ENCODE results near the gene PPAT.

The PPAT gene

GRCh38 chr4:56410247-56411062 lies 25.0 kb downstream of the PPAT start:
- no peak for DNase-seq (ENCODE audit: low read depth in 1 of 2, low spot score in 1 of 2)
- H3K27ac ChIP-seq (replicated peaks): no peak overlapping the region

GRCh38 chr4:56409511-56410090 lies 25.8 kb downstream of the PPAT start:
- Histone ChIP-seq H3K4me3 (replicated peaks; ENCODE audit: insufficient read depth, low read length) (no peak overlapping the region), H3K27me3 (ENCODE audit: insufficient read depth, poor library complexity, severe bottlenecking) (no peaks in the 10 kb centered on the region), H3K27ac (replicated peaks) (no peak overlapping the region)
- no peak for DNase-seq (ENCODE audit: low read depth in 1 of 2, low spot score in 1 of 2)
- TF ChIP-seq CTCF (IDR thresholded peaks at IDR 0.05; ENCODE audit: insufficient read depth, low read length) (no peak), REST (IDR thresholded peaks at IDR 0.05; ENCODE audit: insufficient replicate concordance, low read depth) (no peak), GABPA (IDR thresholded peaks at IDR 0.05; ENCODE audit: low read depth) (no peak), SPI1 (IDR thresholded peaks at IDR 0.05; ENCODE audit: borderline replicate concordance, low read depth) (no peak), POLR2AphosphoS5 (IDR thresholded peaks at IDR 0.05; ENCODE audit: low read depth) (no peak)

More at GRCh38 chr4:56410247-56411062, 25.0 kb downstream of the PPAT start:
- TF ChIP-seq POLR2AphosphoS5 (IDR thresholded peaks at IDR 0.05; ENCODE audit: low read depth): no peak
- no peak for TF ChIP-seq CTCF (IDR thresholded peaks at IDR 0.05; ENCODE audit: insufficient read depth, low read length)
- no peak for TF ChIP-seq REST (IDR thresholded peaks at IDR 0.05; ENCODE audit: insufficient replicate concordance, low read depth)
- no peak for TF ChIP-seq SPI1 (IDR thresholded peaks at IDR 0.05; ENCODE audit: borderline replicate concordance, low read depth)
- no peak for TF ChIP-seq GABPA (IDR thresholded peaks at IDR 0.05; ENCODE audit: low read depth)
- Histone ChIP-seq H3K27me3 (ENCODE audit: insufficient read depth, poor library complexity, severe bottlenecking) (no peaks in the 10 kb centered on the region), H3K4me3 (replicated peaks; ENCODE audit: insufficient read depth, low read length) (no peak overlapping the region)

GRCh38 chr4:56408978-56409377 lies 26.4 kb downstream of the PPAT start:
- TF ChIP-seq REST (IDR thresholded peaks at IDR 0.05; ENCODE audit: insufficient replicate concordance, low read depth): no peak
- no peak for TF ChIP-seq CTCF (IDR thresholded peaks at IDR 0.05; ENCODE audit: insufficient read depth, low read length)
- TF ChIP-seq GABPA (IDR thresholded peaks at IDR 0.05; ENCODE audit: low read depth): no peak
- no peak for TF ChIP-seq POLR2AphosphoS5 (IDR thresholded peaks at IDR 0.05; ENCODE audit: low read depth)
- TF ChIP-seq SPI1 (IDR thresholded peaks at IDR 0.05; ENCODE audit: borderline replicate concordance, low read depth): no peak
- Histone ChIP-seq H3K27me3 (ENCODE audit: insufficient read depth, poor library complexity, severe bottlenecking) (no peaks in the 10 kb centered on the region), H3K27ac (replicated peaks) (no peak overlapping the region), H3K4me3 (replicated peaks; ENCODE audit: insufficient read depth, low read length) (no peak overlapping the region)
- DNase-seq (ENCODE audit: low read depth in 1 of 2, low spot score in 1 of 2): no peak
